ENCODE results near the gene SMYD3. TPM values are rescaled to one million over a fixed set of nuclear protein-coding genes. Genes with fewer than 3 reads are reported as not detected.
"Not testable (repeated sequence)": the region's sequence is repeated elsewhere in the genome, so short reads cannot be mapped to it uniquely, and the experiment has no call there.

Gene SMYD3
- total and polyA plus RNA-seq, 2 donors: 22.0 to 27.0 TPM

GRCh38 chr1:246081856-246082668 is 425.0 kb downstream of the SMYD3 start:
- H3K4me3 ChIP-seq (ENCODE audit: low read length in 2 of 2): no peak overlapping the region
- 98% methylated on average over 13 of the region's 13 CpGs for WGBS
- no peaks in the 10 kb centered on the region for H3K36me3 ChIP-seq (ENCODE audit: control insufficient read depth in 2 of 2, insufficient read depth in 2 of 2, low read length in 1 of 2)
- peaks cover 0 to 4% of the 10 kb centered on the region in 2 donors for H3K9me3 ChIP-seq (ENCODE audit: control insufficient read depth in 2 of 2, insufficient read depth in 1 of 2, low read length in 1 of 2)
- no peaks in the 10 kb centered on the region for H3K27me3 ChIP-seq (ENCODE audit: control insufficient read depth in 2 of 2, insufficient read depth in 1 of 2, low read length in 1 of 2)
- no peaks in the 10 kb centered on the region for H3K4me1 ChIP-seq (ENCODE audit: control insufficient read depth in 2 of 2, insufficient read depth in 2 of 2, low read length in 2 of 2)
- H3K27ac ChIP-seq (ENCODE audit: low read depth in 1 of 2, low read length in 1 of 2): no peak overlapping the region
- no peak for DNase-seq (ENCODE audit: low read depth in 6 of 9, low spot score in 9 of 9)

DNA sequence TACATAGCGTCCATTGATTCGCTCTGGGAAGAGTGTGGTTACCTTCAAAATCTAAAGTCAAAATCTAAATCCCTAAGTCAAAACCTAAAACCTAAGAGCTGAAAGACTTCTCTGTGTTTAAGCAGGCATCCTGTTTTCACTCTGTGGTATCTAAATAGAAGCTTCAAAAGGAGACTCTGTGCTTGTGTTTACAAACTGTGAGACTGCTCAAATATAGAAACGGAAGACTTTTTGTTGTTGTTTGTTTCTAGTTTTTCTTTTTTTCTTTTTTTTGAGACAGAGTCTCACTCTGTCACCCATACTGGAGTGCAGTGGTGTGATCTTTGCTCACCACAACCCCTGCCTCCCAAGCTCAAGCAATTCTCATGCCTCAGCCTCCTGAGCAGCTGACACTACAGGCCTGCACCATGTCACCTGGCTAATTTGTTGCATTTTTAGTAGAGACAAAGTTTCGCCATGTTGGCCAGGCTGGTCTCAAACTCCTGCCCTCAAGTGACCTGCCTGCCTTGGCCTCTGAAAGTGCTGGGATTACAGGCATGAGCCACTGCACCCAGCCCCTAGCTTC is 425.9 kb downstream of the SMYD3 start:
- peak overlapping the region in 1 of 2 donors; percentile 8 for H3K27ac ChIP-seq (ENCODE audit: low read depth in 1 of 2, low read length in 1 of 2)

GRCh38 chr1:246080031-246080430 is 427.0 kb downstream of the SMYD3 start:
- H3K4me1 ChIP-seq (ENCODE audit: control insufficient read depth in 2 of 2, insufficient read depth in 2 of 2, low read length in 2 of 2): no peaks in the 10 kb centered on the region
- H3K27ac ChIP-seq (ENCODE audit: low read depth in 1 of 2, low read length in 1 of 2): no peak overlapping the region
- peaks cover 0 to 4% of the 10 kb centered on the region in 2 donors for H3K9me3 ChIP-seq (ENCODE audit: control insufficient read depth in 2 of 2, insufficient read depth in 1 of 2, low read length in 1 of 2)
- H3K27me3 ChIP-seq (ENCODE audit: control insufficient read depth in 2 of 2, insufficient read depth in 1 of 2, low read length in 1 of 2): no peaks in the 10 kb centered on the region
- DNase-seq (ENCODE audit: low read depth in 6 of 9, low spot score in 9 of 9): no peak
- no peaks in the 10 kb centered on the region for H3K36me3 ChIP-seq (ENCODE audit: control insufficient read depth in 2 of 2, insufficient read depth in 2 of 2, low read length in 1 of 2)
- H3K4me3 ChIP-seq (ENCODE audit: low read length in 2 of 2): no peak overlapping the region
- 96% methylated on average over 9 of the region's 9 CpGs for WGBS

More for the DNA sequence above, 425.9 kb downstream of the SMYD3 start:
- peak in 1 of 9 donors; percentile 16 for DNase-seq (ENCODE audit: low read depth in 6 of 9, low spot score in 9 of 9)
- H3K36me3 ChIP-seq (ENCODE audit: control insufficient read depth in 2 of 2, insufficient read depth in 2 of 2, low read length in 1 of 2): no peaks in the 10 kb centered on the region
- WGBS: 77% methylated on average over 4 of the region's 4 CpGs
- H3K4me3 ChIP-seq (ENCODE audit: low read length in 2 of 2): no peak overlapping the region
- H3K27me3 ChIP-seq (ENCODE audit: control insufficient read depth in 2 of 2, insufficient read depth in 1 of 2, low read length in 1 of 2): no peaks in the 10 kb centered on the region
- peaks cover 0 to 4% of the 10 kb centered on the region in 2 donors for H3K9me3 ChIP-seq (ENCODE audit: control insufficient read depth in 2 of 2, insufficient read depth in 1 of 2, low read length in 1 of 2)
- no peaks in the 10 kb centered on the region for H3K4me1 ChIP-seq (ENCODE audit: control insufficient read depth in 2 of 2, insufficient read depth in 2 of 2, low read length in 2 of 2)

- DNase-seq (ENCODE audit: low read depth in 6 of 9, low spot score in 9 of 9): no peak
- Histone ChIP-seq H3K9me3 (ENCODE audit: control insufficient read depth in 2 of 2, insufficient read depth in 1 of 2, low read length in 1 of 2) (peaks cover 0 to 4% of the 10 kb centered on the region in 2 donors), H3K27ac (ENCODE audit: low read depth in 1 of 2, low read length in 1 of 2) (no peak overlapping the region), H3K4me3 (ENCODE audit: low read length in 2 of 2) (no peak overlapping the region), H3K36me3 (ENCODE audit: control insufficient read depth in 2 of 2, insufficient read depth in 2 of 2, low read length in 1 of 2) (no peaks in the 10 kb centered on the region), H3K4me1 (ENCODE audit: control insufficient read depth in 2 of 2, insufficient read depth in 2 of 2, low read length in 2 of 2) (no peaks in the 10 kb centered on the region), H3K27me3 (ENCODE audit: control insufficient read depth in 2 of 2, insufficient read depth in 1 of 2, low read length in 1 of 2) (no peaks in the 10 kb centered on the region)
- 100% methylated on average over 1 of the region's 1 CpG for WGBS
Observed at GRCh38 chr1:246078888-246079252, 428.2 kb downstream of the SMYD3 start.

DNA sequence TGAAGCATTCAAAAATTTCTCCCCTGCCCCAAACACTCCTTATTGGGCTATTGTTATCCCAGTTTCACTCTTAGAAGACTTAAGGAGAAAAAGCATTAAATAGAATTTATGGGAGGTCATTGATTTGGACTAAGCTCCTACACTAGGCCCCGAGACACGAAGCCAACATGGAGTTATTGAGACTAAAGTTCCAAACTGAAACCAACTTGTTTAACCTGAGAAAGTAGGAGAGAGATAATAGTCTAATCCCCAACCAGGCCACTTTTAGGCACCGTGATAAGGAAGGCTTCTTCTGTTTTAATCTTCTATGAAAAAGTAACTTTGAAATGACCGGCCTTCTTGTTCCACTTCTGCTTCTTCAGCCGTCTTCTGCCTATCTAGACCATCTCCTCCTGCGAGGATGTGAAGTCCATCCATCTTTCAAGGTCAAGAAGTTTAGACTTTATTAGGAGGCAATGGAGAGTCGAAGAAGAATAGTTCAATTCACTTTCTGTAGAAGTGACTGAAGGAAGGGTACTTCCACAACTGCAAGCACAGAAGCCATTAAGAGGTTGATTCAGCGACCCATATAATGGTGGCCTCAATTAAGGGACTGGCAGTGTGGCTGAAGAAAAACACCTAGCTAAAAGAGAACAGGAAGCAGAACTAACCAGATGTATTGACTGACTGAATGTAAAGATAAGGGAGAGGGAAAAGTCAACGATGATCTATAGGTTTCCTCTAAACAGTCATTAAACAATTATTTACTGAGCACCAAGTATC is 428.8 kb downstream of the SMYD3 start:
- Histone ChIP-seq H3K4me3 (ENCODE audit: low read length in 2 of 2) (no peak overlapping the region), H3K27me3 (ENCODE audit: control insufficient read depth in 2 of 2, insufficient read depth in 1 of 2, low read length in 1 of 2) (no peaks in the 10 kb centered on the region), H3K36me3 (ENCODE audit: control insufficient read depth in 2 of 2, insufficient read depth in 2 of 2, low read length in 1 of 2) (no peaks in the 10 kb centered on the region), H3K4me1 (ENCODE audit: control insufficient read depth in 2 of 2, insufficient read depth in 2 of 2, low read length in 2 of 2) (no peaks in the 10 kb centered on the region), H3K9me3 (ENCODE audit: control insufficient read depth in 2 of 2, insufficient read depth in 1 of 2, low read length in 1 of 2) (peaks cover 0 to 4% of the 10 kb centered on the region in 2 donors), H3K27ac (ENCODE audit: low read depth in 1 of 2, low read length in 1 of 2) (no peak overlapping the region)
- WGBS: 80% methylated on average over 9 of the region's 9 CpGs
- no peak for DNase-seq (ENCODE audit: low read depth in 6 of 9, low spot score in 9 of 9)

DNA sequence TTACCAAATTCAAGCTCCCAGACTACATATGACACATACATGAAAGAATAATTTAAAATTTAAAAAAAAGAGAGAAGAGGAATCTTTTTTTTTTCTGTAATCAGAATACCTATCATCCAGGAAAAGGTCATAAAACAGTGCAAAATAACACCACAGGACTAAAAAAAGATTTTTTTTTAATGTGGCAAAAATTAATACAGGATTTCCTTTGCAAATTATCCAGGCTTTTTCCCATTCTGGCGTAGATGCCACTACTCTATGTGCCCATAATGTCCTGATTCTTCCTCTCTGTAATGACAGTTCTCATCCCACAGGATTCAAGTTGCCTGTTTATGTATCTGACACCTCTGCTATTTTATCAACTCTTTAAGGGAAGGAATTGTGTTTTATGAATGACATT is 429.6 kb downstream of the SMYD3 start:
- no peaks in the 10 kb centered on the region for H3K4me1 ChIP-seq (ENCODE audit: control insufficient read depth in 2 of 2, insufficient read depth in 2 of 2, low read length in 2 of 2)

DNA sequence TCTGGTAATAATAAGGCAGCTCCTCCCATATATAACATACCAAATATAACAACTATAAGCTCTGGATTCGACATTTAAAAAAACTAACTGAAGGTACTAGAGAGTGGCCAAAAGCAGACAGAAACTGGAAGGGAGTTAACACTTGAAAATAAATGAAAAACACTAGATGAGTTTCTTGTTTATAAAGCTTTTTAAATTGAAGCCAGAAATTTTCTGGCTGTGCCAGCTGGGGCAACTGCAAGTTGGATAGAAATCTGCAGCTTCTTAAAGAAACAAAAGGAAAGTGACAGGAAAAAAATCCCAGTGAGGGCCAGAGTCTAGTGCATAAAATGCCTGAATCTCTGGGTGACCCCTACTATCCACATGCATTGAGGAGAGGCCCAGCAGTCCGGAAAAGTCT is 432.7 kb downstream of the SMYD3 start:
- H3K4me1 ChIP-seq (ENCODE audit: control insufficient read depth in 2 of 2, insufficient read depth in 2 of 2, low read length in 2 of 2): no peaks in the 10 kb centered on the region
- H3K36me3 ChIP-seq (ENCODE audit: control insufficient read depth in 2 of 2, insufficient read depth in 2 of 2, low read length in 1 of 2): no peaks in the 10 kb centered on the region
- H3K9me3 ChIP-seq (ENCODE audit: control insufficient read depth in 2 of 2, insufficient read depth in 1 of 2, low read length in 1 of 2): no peaks in the 10 kb centered on the region
- 97% methylated on average over 2 of the region's 2 CpGs for WGBS
- no peak overlapping the region for H3K27ac ChIP-seq (ENCODE audit: low read depth in 1 of 2, low read length in 1 of 2)
- no peak for DNase-seq (ENCODE audit: low read depth in 6 of 9, low spot score in 9 of 9)
- no peaks in the 10 kb centered on the region for H3K27me3 ChIP-seq (ENCODE audit: control insufficient read depth in 2 of 2, insufficient read depth in 1 of 2, low read length in 1 of 2)
- H3K4me3 ChIP-seq (ENCODE audit: low read length in 2 of 2): no peak overlapping the region

More for the DNA sequence above, 429.6 kb downstream of the SMYD3 start:
- DNase-seq (ENCODE audit: low read depth in 6 of 9, low spot score in 9 of 9): no peak
- no peaks in the 10 kb centered on the region for H3K36me3 ChIP-seq (ENCODE audit: control insufficient read depth in 2 of 2, insufficient read depth in 2 of 2, low read length in 1 of 2)
- H3K27ac ChIP-seq (ENCODE audit: low read depth in 1 of 2, low read length in 1 of 2): no peak overlapping the region
- no peaks in the 10 kb centered on the region for H3K27me3 ChIP-seq (ENCODE audit: control insufficient read depth in 2 of 2, insufficient read depth in 1 of 2, low read length in 1 of 2)
- peaks cover 0 to 4% of the 10 kb centered on the region in 2 donors for H3K9me3 ChIP-seq (ENCODE audit: control insufficient read depth in 2 of 2, insufficient read depth in 1 of 2, low read length in 1 of 2)
- 96% methylated on average over 1 of the region's 1 CpG for WGBS
- no peak overlapping the region for H3K4me3 ChIP-seq (ENCODE audit: low read length in 2 of 2)

DNA sequence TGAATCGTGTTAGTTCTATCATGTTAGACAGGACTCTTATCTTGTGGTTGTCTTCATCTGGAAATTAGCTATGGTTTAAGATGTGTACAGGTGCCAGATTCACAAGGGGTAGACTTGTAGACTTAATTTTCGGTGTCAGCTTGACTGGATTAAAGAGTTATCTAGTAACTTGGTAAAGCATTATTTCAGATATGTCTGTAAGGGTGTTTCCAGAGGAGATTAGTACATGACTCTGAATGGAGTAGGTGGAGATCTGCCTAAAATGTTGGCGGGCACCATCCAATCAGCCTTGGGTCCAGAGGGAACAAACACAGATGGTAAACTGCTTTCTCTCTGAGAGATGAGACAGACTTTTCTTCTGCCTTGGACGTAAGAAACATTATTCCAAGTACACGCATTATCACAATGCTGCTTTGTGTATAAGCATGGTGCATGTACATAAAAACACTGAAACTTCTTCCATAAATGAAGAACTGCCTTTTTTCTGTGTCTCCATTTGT is 434.6 kb downstream of the SMYD3 start:
- no peaks in the 10 kb centered on the region for H3K27me3 ChIP-seq (ENCODE audit: control insufficient read depth in 2 of 2, insufficient read depth in 1 of 2, low read length in 1 of 2)
- no peak overlapping the region for H3K4me3 ChIP-seq (ENCODE audit: low read length in 2 of 2)
- DNase-seq (ENCODE audit: low read depth in 6 of 9, low spot score in 9 of 9): no peak
- H3K9me3 ChIP-seq (ENCODE audit: control insufficient read depth in 2 of 2, insufficient read depth in 1 of 2, low read length in 1 of 2): no peaks in the 10 kb centered on the region
- H3K4me1 ChIP-seq (ENCODE audit: control insufficient read depth in 2 of 2, insufficient read depth in 2 of 2, low read length in 2 of 2): peaks cover 0 to 3% of the 10 kb centered on the region in 2 donors
- no peaks in the 10 kb centered on the region for H3K36me3 ChIP-seq (ENCODE audit: control insufficient read depth in 2 of 2, insufficient read depth in 2 of 2, low read length in 1 of 2)
- 96% methylated on average over 5 of the region's 5 CpGs for WGBS
- H3K27ac ChIP-seq (ENCODE audit: low read depth in 1 of 2, low read length in 1 of 2): no peak overlapping the region

GRCh38 chr1:246071981-246072380 is 435.1 kb downstream of the SMYD3 start:
- DNase-seq (ENCODE audit: low read depth in 6 of 9, low spot score in 9 of 9); H3K4me1 ChIP-seq (ENCODE audit: control insufficient read depth in 2 of 2, insufficient read depth in 2 of 2, low read length in 2 of 2); H3K36me3 ChIP-seq (ENCODE audit: control insufficient read depth in 2 of 2, insufficient read depth in 2 of 2, low read length in 1 of 2); H3K4me3 ChIP-seq (ENCODE audit: low read length in 2 of 2); H3K9me3 ChIP-seq (ENCODE audit: control insufficient read depth in 2 of 2, insufficient read depth in 1 of 2, low read length in 1 of 2); H3K27me3 ChIP-seq (ENCODE audit: control insufficient read depth in 2 of 2, insufficient read depth in 1 of 2, low read length in 1 of 2); H3K27ac ChIP-seq (ENCODE audit: low read depth in 1 of 2, low read length in 1 of 2): not testable (repeated sequence)
- WGBS: 86% methylated on average over 15 of the region's 15 CpGs

Measured in thymus (tissue), 11 donors.